ENCODE measurements around the gene USF2.

DNA sequence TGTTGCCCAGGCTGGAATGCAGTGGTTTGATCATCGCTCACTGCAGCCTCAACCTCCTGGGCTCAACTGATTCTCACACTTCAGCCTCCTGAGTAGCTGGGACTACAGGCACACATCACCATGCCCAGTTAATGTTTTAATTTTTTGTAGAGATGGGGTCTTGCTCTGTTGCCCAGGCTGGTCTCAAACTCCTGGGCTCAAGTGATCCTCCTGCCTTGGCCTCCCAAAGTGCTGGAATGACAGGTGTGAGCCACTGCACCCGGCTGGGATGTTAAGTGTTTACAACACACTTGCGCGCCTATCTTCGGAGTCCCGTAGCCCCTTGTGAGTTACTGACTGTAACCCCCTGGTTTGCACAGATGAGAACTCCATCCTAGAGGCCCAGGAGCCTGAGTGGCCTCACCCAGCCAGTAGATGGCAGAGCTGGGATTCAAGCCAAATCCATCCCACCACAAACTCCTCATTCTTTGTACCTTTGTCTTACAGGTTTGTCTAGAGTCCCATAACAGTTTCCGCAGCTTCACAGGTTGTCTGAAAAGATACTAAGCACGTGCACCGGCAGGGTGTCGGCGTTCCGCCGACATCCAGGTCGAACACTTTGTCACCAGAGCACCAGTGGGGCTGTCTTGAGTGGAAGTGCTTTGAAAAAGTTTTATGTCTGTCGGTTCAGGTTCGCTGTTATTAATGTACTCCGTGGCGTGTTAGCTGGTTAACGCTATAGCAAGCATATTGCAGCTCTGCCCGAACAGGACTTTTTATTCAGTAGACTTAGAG, 37.9 kb downstream of the USF2 start:
- TF ChIP-seq, protein P1, sequence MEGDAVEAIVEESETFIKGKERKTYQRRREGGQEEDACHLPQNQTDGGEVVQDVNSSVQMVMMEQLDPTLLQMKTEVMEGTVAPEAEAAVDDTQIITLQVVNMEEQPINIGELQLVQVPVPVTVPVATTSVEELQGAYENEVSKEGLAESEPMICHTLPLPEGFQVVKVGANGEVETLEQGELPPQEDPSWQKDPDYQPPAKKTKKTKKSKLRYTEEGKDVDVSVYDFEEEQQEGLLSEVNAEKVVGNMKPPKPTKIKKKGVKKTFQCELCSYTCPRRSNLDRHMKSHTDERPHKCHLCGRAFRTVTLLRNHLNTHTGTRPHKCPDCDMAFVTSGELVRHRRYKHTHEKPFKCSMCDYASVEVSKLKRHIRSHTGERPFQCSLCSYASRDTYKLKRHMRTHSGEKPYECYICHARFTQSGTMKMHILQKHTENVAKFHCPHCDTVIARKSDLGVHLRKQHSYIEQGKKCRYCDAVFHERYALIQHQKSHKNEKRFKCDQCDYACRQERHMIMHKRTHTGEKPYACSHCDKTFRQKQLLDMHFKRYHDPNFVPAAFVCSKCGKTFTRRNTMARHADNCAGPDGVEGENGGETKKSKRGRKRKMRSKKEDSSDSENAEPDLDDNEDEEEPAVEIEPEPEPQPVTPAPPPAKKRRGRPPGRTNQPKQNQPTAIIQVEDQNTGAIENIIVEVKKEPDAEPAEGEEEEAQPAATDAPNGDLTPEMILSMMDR (IDR thresholded peaks at IDR 0.05; ENCODE audit: poor library complexity, severe bottlenecking): no peak
- TF ChIP-seq SMC3 (conservative IDR thresholded peaks at IDR 0.05; ENCODE audit: poor library complexity): no peak
- no peak for TF ChIP-seq POLR2AphosphoS5 (IDR thresholded peaks at IDR 0.05)

Data from neural cell (in vitro differentiated cells).